B cell (primary cell): Measurements from ENCODE around the gene MAP2K3. TPM values are rescaled to one million over a fixed set of nuclear protein-coding genes. Genes with fewer than 3 reads are reported as not detected.

Experiments used
- ATAC-seq: fragments of 200-7000 bp; cut with Tn5 transposase; one replicate; pipeline ENCODE4 v1.10.0; 2021; ENCODE audit warnings: low read depth, mild to moderate bottlenecking, moderate number of reproducible peaks, moderate library complexity
- CTCF ChIA-PET: fragments of 350-600 bp; sonication (Branson Sonifier 250); formaldehyde crosslinking; loops from one replicate; lab custom pipeline; 2021; ENCODE audit warnings: antibody characterized with exemption, inconsistent platforms; lab: Charles Lee
- POLR2A ChIA-PET: fragments of 350-600 bp; sonication (Branson Sonifier 250); formaldehyde crosslinking; loops from one replicate; lab custom pipeline; 2021; ENCODE audit warnings: antibody characterized with exemption; lab: Charles Lee
- DNase-seq: peaks from one replicate; pipeline ENCODE4 v3.0.0; 2013
- H2AFZ ChIP-seq: 2 replicates; pipeline ENCODE4 v1.6.1; 2012; ENCODE audit warnings: mild to moderate bottlenecking, low read depth, low read length; ENCODE audit not compliant: insufficient read depth, poor library complexity, severe bottlenecking
- H3K27ac ChIP-seq, 2 donors: 1 replicate in 1 of 2; 2 replicates in 1 of 2; pipeline ENCODE4 v1.5.1; 2012 to 2013; ENCODE audit warnings: low read length in 2 of 2, mild to moderate bottlenecking in 2 of 2, moderate library complexity in 1 of 2
- H3K27me3 ChIP-seq, 4 experiments: fragments of 200-600 bp in 1 of 4; sonication (generic) in 1 of 4; replicated peaks in 1 of 4; 1 replicate in 2 of 4; 2 replicates in 2 of 4; pipeline versions ENCODE4 v1.6.1 to v1.7.0; 2013 to 2016; ENCODE audit warnings: low read length in 3 of 4, mild to moderate bottlenecking in 2 of 4, mixed read lengths in 1 of 4, moderate library complexity in 1 of 4; ENCODE audit not compliant: insufficient read depth in 4 of 4, control insufficient read depth in 3 of 4; ENCODE audit errors: control extremely low read depth in 1 of 4
- H3K36me3 ChIP-seq, 2 experiments: replicated peaks in 1 of 2; 1 replicate in 1 of 2; 2 replicates in 1 of 2; pipeline versions ENCODE4 v1.6.1 to v1.7.1; 2013; ENCODE audit warnings: low read length in 1 of 2; ENCODE audit not compliant: insufficient read depth in 2 of 2, control insufficient read depth in 1 of 2; ENCODE audit errors: control extremely low read depth in 1 of 2, extremely low read depth in 1 of 2
- H3K4me1 ChIP-seq, 2 donors: fragments of 200-600 bp in 1 of 2; sonication (generic) in 1 of 2; 1 replicate in 1 of 2; 2 replicates in 1 of 2; pipeline versions ENCODE4 v1.5.1 to v1.6.1; 2013 to 2017; ENCODE audit warnings: low read length in 2 of 2; ENCODE audit not compliant: control insufficient read depth in 2 of 2, insufficient read depth in 2 of 2
- H3K4me2 ChIP-seq: replicated peaks from 2 replicates; pipeline ENCODE3; 2012; ENCODE audit warnings: mild to moderate bottlenecking, low read depth, low read length; ENCODE audit not compliant: poor library complexity, severe bottlenecking
- H3K4me3 ChIP-seq, 5 experiments: fragments of 200-600 bp in 1 of 5; sonication (generic) in 1 of 5; 1 replicate in 3 of 5; 2 replicates in 2 of 5; pipeline versions ENCODE4 v1.5.1 to v1.7.0; 2011 to 2016; ENCODE audit warnings: low read length in 4 of 5, mild to moderate bottlenecking in 4 of 5, low read depth in 2 of 5, control low read depth in 1 of 5, moderate library complexity in 1 of 5; ENCODE audit not compliant: insufficient read depth in 1 of 5; ENCODE audit errors: control extremely low read depth in 1 of 5, extremely low read depth in 1 of 5
- H3K79me2 ChIP-seq: fragments of 200-600 bp; sonication (generic); one replicate; pipeline ENCODE4 v1.6.0; 2016; ENCODE audit warnings: low read length; ENCODE audit not compliant: control insufficient read depth, insufficient read depth
- H3K9ac ChIP-seq: fragments of 200-600 bp; sonication (generic); 2 replicates; pipeline ENCODE4 v1.6.1; 2017; ENCODE audit warnings: mild to moderate bottlenecking, low read length, moderate library complexity
- H3K9me3 ChIP-seq, 3 donors: one replicate each; pipeline versions ENCODE4 v1.6.1 to v1.7.1; 2013; ENCODE audit warnings: low read length in 2 of 3; ENCODE audit not compliant: control insufficient read depth in 2 of 3, insufficient read depth in 1 of 3; ENCODE audit errors: control extremely low read depth in 1 of 3
- H4K20me1 ChIP-seq: 2 replicates; pipeline ENCODE4 v1.6.0; 2012; ENCODE audit warnings: mild to moderate bottlenecking, low read length; ENCODE audit not compliant: insufficient read depth, control insufficient read depth, poor library complexity, severe bottlenecking
- H3K27ac Mint-ChIP-seq: one replicate; pipeline ENCODE4 v1.8.0; 2021; ENCODE audit warnings: mixed read lengths
- H3K27me3 Mint-ChIP-seq: one replicate; pipeline ENCODE4 v1.8.0; 2021; ENCODE audit warnings: mixed read lengths
- H3K4me1 Mint-ChIP-seq: one replicate; pipeline ENCODE4 v1.8.0; 2021; ENCODE audit warnings: mixed read lengths
- H3K4me3 Mint-ChIP-seq: one replicate; pipeline ENCODE4 v1.8.0; 2021; ENCODE audit warnings: mixed read lengths
- H3K9me3 Mint-ChIP-seq: one replicate; pipeline ENCODE4 v1.8.0; 2022; ENCODE audit warnings: mixed read lengths; ENCODE audit not compliant: insufficient read depth
- EZH2 ChIP-seq: IDR thresholded peaks from 2 replicates; pipeline ENCODE4 v1.6.1; 2012; ENCODE audit warnings: borderline replicate concordance, low read depth, mild to moderate bottlenecking, moderate library complexity, low read length; ENCODE audit not compliant: insufficient read depth, poor library complexity, severe bottlenecking
- WGBS: methylation state at CpG from one replicate; pipeline ENCODE4 v1.1.5; 2013; ENCODE audit warnings: missing lambda C conversion rate; ENCODE audit not compliant: insufficient coverage; 5-methylcytosine and 5-hydroxymethylcytosine counted together
- intact Hi-C: fragments of 100-400 bp; cut with micrococcal nuclease; formaldehyde crosslinking; loops from one replicate; pipeline ENCODE4 v1.10.0; 2022
- polyA plus RNA-seq: library from polyadenylated mRNA; depleted of rRNA; stranded (reverse); fragments of >200 nt; gene quantifications from 2 replicates; pipeline ENCODE4 v1.2.3, GENCODE V29; 2012
- total RNA-seq, 2 donors: library from RNA; stranded (reverse); fragments of 120-200 nt in 1 of 2; gene quantifications; 1 replicate in 1 of 2; 2 replicates in 1 of 2; pipeline versions ENCODE4 v1.2.3 to v1.2.4, GENCODE V29; 2013 to 2022
- TF ChIP-seq, protein P1 (sequence below): fragments of 200-600 bp; IDR thresholded peaks from one replicate; pipeline ENCODE4 v1.8.0; 2022; ENCODE audit warnings: antibody characterized with exemption, mild to moderate bottlenecking

The MAP2K3 gene
- total and polyA plus RNA-seq, 2 donors (not counting 1 experiment from before 2014, with no cell fraction given): 61.0 to 118 TPM

DNA sequence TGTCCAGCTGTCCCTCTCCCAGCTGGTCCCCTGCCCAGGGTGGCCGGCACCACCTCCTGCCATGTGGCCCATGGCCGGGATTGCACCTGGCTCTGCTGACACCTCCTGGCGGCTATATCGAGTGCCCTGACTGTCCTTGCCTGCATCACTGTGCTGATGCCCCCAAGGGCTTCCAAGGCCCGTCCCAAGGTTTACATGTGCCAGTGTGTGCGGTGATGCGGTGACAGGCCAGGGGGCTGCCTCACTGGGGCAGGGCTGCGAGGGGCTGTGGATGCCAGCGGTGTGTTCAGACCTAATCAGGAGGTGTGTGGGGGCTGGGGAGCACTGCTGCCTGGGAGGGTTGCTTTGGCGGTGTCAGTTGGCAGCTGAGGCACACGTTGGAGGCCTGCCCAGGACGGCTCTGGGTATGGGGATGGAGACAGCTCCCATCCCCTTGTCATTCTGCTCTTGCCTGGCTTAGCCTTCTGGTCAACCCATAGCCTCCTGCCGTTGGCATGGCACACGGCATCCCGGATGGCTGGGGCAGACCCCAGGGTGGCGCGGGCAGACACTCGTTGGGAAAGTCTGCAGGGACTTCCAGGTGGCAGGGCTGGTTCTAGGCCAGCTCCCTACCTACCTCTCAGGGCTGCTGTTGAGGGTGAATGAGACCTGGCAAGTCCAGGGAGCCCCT, 5.5 kb downstream of the MAP2K3 start:
- H3K4me3 ChIP-seq: no peak overlapping the region
- TF ChIP-seq, protein P1, sequence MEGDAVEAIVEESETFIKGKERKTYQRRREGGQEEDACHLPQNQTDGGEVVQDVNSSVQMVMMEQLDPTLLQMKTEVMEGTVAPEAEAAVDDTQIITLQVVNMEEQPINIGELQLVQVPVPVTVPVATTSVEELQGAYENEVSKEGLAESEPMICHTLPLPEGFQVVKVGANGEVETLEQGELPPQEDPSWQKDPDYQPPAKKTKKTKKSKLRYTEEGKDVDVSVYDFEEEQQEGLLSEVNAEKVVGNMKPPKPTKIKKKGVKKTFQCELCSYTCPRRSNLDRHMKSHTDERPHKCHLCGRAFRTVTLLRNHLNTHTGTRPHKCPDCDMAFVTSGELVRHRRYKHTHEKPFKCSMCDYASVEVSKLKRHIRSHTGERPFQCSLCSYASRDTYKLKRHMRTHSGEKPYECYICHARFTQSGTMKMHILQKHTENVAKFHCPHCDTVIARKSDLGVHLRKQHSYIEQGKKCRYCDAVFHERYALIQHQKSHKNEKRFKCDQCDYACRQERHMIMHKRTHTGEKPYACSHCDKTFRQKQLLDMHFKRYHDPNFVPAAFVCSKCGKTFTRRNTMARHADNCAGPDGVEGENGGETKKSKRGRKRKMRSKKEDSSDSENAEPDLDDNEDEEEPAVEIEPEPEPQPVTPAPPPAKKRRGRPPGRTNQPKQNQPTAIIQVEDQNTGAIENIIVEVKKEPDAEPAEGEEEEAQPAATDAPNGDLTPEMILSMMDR: no peak
- TF ChIP-seq EZH2: no peak
- Mint-ChIP-seq H3K27ac (peak overlapping the region; percentile 99), H3K27me3 (no peaks in the 10 kb centered on the region), H3K9me3 (no peaks in the 10 kb centered on the region), H3K4me3 (peak overlapping the region; percentile 52), H3K4me1 (peaks cover 75% of the 10 kb centered on the region)
- DNase-seq: no peak
- H3K27ac ChIP-seq: peak overlapping the region; percentile 19 to 95
- ChIA-PET POLR2A (no interaction called here), CTCF (interaction anchor here (1.2 kb wide), 2 partner anchors 10 to 12 kb away, joined by 3 to 4 read pairs; no protein-coding TSS in a partner anchor)
- no peak overlapping the region for H3K9ac ChIP-seq
- H3K4me1 ChIP-seq: peaks cover 37 to 58% of the 10 kb centered on the region in 2 donors
- no peaks in the 10 kb centered on the region for H3K27me3 ChIP-seq
- intact Hi-C loops: loop anchor here (2.0 kb wide), 1 partner anchor 21 kb away; no protein-coding TSS in a partner anchor
- WGBS: 73% methylated on average over 17 of the region's 18 CpGs
- H3K9me3 ChIP-seq: peaks cover 0 to 19% (median 0%) of the 10 kb centered on the region in 3 donors
- no peak overlapping the region for H2AFZ ChIP-seq
- peaks cover 94% of the 10 kb centered on the region for H3K79me2 ChIP-seq
- ATAC-seq: no peak
- H4K20me1 ChIP-seq: peaks cover 85% of the 10 kb centered on the region
- peak overlapping the region; percentile 90 for H3K4me2 ChIP-seq
- H3K36me3 ChIP-seq: peaks cover 0 to 18% of the 10 kb centered on the region in 2 experiments

DNA sequence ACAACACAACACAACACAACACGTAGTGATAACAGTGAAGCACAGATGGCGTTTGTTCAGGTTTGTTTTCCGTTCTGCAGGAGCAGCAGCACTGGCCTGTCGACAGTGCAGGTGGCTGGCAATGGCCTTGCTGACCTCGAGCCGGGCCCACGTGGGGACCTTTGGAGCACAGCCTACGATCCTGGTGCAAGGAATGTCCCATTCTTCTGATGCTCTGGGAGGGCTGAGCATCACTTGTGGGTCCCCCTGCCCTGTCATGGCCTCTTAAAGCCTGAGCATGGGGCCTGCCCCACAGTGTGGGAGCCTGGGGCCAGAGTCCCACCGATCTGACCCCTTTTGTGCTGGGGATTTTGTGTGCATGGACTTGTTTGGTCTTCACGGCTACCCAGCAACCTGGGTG, 6.8 kb downstream of the MAP2K3 start:
- Histone ChIP-seq H3K79me2 (peaks cover 93% of the 10 kb centered on the region), H3K4me3 (no peak overlapping the region), H3K27ac (no peak overlapping the region), H3K27me3 (no peaks in the 10 kb centered on the region), H2AFZ (no peak overlapping the region), H4K20me1 (peaks cover 86% of the 10 kb centered on the region), H3K9me3 (peaks cover 0 to 24% (median 0%) of the 10 kb centered on the region in 3 donors), H3K36me3 (peaks cover 0 to 18% of the 10 kb centered on the region in 2 experiments), H3K9ac (no peak overlapping the region), H3K4me1 (peaks cover 32 to 46% of the 10 kb centered on the region in 2 donors), H3K4me2 (no peak overlapping the region)
- peak overlapping the region; percentile 26 for H3K27ac Mint-ChIP-seq
- intact Hi-C loops: no loop called here
- no peak overlapping the region for H3K4me3 Mint-ChIP-seq
- POLR2A ChIA-PET: no interaction called here
- H3K27me3 Mint-ChIP-seq: no peaks in the 10 kb centered on the region
- TF ChIP-seq EZH2: no peak
- TF ChIP-seq, protein P1: no peak
- WGBS: 83% methylated on average over 10 of the region's 10 CpGs
- ATAC-seq (no peak), DNase-seq (no peak)
- H3K4me1 Mint-ChIP-seq: peaks cover 68% of the 10 kb centered on the region
- H3K9me3 Mint-ChIP-seq: no peaks in the 10 kb centered on the region
- CTCF ChIA-PET: interaction anchor here (1.2 kb wide), 1 partner anchor 11 kb away, joined by 4 read pairs; no protein-coding TSS in a partner anchor
